DMS 273 treated with DMSO at 0.1 percent for 48 hours (cell line): ENCODE data around the gene JAKMIP2.
"Not testable (repeated sequence)": the region's sequence is repeated elsewhere in the genome, so short reads cannot be mapped to it uniquely, and the experiment has no call there.

Experiments
- DNase-seq: peaks from one replicate; lab custom pipeline; 2025; lab: John Stamatoyannopoulos, UW

JAKMIP2 gene

DNA sequence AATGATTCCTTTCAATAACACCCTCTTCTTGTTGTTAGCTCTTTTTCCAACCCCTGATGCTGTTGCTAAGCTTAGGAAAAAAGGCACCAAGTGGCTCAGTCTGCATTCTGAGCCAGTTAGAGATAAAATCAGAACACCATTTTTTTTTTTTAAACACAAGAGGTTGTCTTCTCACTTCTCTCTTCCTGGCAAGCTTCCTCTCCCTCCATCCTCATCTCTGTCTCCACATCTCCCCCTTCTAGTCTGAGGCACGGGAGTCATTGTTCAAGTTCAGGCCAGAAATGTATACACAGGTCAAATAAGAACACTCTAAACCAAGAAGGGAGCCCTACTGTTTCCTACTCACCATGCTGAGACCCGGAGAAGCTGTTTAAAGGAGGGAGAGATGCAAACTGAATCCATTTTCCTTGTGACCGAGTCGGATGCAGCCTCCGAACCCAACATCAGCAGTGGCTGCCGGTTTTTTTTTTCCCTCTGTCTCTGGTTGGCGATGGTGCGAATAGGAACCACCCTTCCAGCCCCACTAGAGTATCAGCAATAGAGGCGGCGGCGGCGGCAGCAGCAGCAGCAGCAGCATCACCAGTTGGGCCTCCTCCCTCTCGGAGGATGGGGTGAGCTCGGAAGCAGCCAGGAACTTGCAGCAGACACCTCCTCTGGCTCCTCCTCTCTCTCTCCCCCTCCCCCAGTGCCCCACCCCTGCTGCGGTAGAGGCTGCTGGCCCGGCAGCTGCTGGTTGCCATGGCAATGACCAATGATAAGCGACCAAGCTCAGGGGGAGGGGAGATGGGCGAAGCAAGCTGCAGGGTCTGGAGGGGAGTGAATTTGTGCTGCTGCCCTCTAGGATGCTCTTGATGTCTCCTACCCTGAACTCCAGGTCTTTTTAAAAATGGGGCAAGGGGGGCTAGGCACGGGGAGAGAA lies at the start of gene JAKMIP2:
Gene JAKMIP2, minus strand, starts transcription at position 619 of the 919 bp plus-strand sequence. CDS start 110,922 bp downstream, outside the sequence.
- peak; percentile 97 for DNase-seq

DNA sequence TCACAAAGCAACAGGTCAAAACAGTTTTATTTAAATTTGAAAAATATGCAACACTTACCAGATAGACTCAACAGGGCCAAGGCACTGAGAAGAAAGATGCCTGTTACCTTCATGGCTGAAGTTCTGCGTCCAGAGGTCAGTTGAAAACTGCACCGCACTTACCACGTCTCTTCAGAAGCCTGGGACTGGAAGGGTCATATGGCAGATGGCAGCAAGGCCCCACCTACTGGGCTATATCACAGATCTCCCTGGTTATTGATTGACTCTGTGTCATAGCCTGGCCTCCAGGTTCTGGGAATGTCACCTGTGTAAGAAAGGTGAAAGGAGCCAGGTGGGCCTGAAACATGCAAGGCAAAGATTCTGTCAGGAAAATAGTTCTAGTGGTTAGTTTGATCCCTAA lies 48.9 kb upstream of the JAKMIP2 start, which contains the start of gene SPINK1:
Gene SPINK1, minus strand, starts transcription at position 207 of the 400 bp plus-strand sequence. Its CDS starts 94 bp downstream, at position 113.
- DNase-seq = no peak

DNA sequence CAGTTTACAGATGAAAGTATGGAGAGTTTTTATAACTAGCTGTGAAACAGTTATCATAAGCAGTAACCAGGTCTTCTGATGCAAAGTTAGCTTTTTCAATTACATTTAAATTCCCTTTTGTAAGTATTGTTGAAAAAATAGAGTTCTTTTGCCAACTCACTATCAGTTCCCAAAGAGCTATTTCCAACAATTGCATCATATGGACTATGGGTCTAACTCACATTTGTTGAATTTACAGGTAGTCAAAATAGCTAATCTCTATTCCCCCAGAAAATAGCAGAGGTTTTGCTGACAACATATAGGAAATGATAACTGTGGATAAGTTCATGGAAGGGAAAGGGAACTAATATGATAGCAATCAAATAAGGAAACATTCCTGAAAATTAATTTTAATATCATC lies 47.5 kb upstream of the JAKMIP2 start:
- DNase-seq = no peak

DNA sequence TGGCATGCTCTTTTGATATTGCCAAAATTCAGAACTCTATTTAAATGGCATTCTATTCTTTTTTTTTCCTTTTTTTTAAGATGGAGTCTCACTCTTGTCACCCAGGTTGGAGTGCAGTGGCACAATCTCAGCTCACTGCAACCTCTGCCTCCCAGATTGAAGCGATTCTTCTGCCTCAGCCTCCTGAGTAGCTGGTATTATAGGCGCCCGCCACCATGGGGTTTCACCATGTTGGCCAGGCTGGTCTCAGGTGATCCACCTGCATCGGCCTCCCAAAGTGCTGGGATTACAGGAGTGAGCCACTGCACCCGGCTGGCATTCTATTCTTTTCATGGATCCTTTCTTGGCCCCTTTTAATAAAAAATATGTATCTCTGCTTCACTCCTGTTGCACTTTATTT lies 44.5 kb upstream of the JAKMIP2 start:
- DNase-seq = not testable (repeated sequence)

DNA sequence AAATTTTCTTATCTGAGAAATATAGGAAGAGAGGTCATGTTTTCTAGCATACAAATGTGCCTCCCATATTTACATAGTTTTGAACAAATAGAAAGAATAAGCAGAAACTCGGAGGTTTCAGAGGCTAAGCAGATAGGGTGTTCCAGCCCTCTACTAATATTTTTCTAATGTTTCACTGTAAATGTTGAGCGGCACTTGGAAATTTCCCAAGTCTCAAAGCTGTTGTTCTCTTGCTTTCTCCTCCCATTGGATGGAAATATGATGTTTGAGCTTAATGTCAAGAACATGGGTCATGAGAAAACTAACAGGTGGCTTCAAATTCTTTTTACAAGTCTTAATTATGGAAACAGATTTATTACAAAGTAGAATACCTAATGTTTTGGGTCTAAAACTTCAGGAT lies 43.8 kb upstream of the JAKMIP2 start:
- no peak for DNase-seq

DNA sequence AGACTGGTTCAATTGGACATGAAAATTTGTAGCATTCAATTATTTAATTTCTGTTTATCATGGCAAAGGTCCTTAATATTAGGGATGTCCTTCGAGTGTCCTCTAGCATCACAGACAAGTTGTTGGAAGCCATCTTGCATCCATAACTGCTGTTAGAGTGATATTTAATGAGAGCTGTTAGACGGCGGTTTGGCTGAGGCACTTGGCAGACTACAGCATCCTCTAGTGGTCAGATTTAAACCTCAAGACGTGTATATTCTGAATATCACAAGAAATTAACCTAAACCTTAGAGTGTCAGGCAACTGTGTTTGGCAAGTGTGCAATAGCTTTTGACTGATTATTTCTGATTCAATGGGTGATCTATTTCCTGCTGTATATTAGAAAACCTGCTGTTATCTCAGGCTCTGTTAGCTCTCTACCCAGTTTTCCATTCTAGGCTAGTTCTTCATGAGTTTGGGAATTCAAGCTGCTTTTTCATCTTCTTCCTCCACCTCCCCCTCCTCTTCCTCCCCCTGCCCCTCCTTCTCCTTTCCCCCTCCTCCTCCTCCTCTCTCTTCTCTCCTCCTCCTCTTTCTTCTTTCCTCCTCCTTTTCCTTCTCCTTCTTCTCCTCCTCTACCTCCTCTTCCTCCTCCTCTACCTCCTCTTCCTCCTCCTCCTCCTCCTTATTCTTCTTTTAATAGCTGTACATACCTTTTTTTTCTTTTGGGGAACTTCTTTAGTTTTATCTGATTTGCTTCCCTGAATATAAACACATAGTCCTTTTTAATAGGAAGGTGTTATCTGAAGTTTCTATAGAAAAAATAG lies 40.4 kb upstream of the JAKMIP2 start:
- DNase-seq = peak; percentile 50

DNA sequence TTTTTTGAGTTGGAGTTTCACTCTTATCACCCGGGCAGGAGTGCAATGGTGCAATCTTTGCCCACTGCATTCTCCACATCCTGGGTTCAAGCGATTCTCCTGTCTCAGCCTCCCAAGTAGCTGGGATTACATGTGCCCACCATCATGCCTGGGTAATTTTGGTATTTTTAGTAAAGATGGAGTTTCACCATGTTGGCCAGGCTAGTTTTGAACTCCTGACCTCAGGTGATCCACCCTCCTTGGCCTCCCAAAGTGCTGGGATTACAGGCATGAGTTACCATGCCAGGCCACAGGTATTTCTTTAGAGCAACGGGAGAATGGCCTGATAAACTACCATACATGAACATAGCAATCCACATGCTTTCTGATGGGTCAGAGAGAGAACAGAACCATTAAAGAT lies 39.7 kb upstream of the JAKMIP2 start:
- not testable (repeated sequence) for DNase-seq

DNA sequence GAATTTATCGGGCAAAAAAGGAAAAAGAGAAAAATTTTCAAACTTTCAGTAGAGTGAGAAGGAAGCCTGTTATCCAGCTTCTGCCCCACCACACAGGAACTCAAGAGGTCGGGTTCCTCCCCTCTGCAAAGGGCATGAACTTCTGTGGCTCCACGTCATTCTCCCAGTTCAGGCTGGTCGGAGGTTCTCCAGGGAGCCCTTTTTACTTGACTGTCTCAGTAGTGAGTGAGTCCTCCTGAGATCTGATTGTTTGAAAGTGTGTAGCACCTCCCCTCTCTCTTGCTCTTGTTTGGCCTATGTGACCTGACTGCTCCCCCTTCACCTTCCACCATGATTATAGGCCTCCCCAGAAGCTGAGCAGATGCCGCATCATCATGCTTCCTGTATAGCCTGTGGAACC lies 39.2 kb upstream of the JAKMIP2 start:
- no peak for DNase-seq

DNA sequence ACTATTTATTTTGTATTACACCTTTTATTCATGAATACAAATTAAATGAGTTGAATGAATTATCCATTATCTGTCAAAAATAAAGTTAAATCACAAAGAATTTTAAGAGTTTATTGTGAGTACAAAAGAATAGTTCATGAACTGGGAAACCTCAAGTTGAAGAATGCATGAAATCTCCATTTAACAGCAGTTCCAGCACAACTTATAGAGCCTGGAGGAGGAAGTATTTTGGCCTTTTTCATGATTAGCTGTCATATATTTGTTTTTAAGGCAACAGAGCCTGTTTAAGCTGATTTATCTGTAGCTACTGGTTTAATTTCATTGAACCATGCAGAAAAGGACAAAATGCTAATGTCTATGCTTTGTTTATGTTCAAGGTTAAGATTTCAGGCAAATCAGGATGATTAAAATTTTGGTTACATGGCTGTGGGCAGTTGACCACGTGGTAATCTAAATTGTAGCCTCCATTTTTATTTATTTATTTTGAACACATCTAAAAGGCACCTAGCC lies 36.8 kb upstream of the JAKMIP2 start:
- no peak for DNase-seq

DNA sequence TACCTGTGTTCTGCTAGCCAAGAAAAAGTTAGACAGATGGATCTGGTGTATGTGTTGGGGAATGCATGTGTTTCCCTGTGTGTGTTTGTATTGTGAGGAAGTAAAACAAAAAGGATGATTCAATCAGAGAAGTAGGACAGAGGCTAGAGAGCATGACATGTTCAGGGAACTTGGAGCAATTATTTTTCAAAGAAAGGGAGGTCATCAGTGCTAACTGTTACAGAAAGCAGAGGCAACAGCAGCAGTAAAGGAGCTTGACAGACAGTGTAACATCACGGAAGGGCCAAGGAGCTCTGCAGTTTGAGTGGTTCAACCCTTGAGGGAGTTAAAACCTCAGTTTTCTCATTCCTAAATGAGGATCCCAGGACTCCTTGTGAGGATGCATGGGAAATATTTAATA lies 35.8 kb upstream of the JAKMIP2 start:
- DNase-seq = no peak

DNA sequence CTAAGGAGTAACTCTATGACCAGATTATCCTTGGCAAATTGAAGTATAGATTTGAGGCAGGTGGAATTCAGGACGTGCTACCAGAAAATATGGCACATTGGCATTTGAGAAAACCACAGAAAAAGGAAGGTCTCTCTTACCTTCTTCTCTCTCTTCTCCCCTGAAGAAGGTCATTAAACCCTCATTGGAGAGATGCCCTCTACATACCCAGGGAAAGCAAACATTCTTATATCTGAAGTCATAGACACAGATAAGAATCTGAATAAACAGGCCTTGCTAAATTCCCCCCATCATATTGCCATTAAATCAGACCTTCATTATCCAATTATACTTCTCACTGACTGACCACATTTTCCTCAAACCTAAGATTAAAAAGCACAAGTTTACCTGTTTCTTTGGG lies 31.2 kb upstream of the JAKMIP2 start:
- no peak for DNase-seq

DNA sequence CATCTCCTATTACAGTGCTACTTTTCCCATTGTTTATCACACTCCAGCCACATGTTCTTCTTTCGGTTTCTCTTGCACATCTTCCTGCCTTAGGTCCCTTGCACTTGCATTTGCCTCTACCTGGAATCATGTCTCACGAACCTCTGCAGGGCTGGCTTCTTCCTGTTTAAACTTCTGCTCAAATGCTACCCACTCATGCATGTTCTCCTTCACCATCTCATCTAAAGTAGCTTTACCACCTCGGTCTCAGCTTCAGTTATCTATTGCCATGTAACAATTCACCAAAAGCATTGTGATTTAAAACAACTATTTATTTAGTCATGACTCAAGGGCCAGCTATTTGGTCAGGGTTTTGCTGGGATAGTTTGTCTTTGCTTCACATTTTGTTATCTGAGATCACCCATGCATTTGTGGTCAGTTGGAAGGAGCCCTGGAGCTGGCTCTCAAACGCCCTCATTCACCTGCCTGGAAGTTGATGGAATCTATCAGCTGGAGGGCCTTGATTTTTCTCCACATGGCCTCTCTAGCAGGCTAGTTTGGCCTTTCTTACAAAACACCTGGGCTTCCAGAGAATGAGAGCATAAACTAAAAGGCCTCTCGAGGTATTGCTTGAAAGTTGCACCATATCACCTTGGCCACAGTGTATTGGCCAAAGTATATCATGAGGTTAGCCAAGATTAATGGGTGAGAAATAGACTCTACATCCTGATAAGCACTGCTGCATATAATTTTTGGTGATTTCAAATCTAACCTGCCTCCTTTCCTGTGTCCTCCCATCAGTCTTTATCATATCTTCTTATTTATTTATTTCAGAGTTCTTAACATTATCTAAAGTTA lies 27.5 kb upstream of the JAKMIP2 start:
- DNase-seq = no peak

DNA sequence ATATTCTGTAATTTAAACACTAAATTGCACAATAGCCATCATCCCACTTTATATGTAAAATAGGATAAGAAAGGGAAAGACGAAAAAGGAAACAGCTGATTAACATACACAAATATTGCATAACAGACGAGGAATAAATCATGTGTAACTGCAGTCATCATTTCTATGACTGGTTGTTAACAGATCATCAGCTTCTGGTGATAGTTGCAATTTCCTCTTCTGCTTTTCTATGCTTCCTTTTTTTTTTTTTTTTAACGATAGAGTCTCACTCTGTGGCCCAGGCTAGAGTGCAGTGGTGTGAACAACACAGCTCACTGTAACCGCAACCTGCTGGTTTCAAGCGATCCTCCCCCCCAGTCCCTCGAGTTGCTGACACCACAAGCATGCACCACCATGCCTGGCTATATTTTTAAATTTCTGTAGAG lies 22.5 kb upstream of the JAKMIP2 start:
- no peak for DNase-seq

DNA sequence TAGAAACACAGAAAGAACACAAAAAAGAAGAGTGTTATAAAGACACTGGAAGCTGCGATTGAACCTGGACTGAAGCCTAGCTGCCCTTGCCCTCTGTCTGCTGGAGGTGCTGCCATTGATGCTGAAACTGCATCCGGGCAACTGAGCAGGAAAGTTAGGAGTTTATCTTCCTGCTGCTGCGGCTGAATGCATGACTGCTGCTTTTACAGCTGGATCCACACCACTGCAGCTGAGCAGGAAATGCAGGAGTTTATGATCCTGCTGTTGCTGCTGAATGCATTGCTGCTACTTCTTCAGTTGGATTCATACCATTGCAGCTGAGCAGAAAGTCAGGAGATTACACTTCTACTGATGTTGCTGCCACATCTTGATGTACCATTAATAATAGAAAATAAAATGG lies 21.8 kb upstream of the JAKMIP2 start:
- no peak for DNase-seq

DNA sequence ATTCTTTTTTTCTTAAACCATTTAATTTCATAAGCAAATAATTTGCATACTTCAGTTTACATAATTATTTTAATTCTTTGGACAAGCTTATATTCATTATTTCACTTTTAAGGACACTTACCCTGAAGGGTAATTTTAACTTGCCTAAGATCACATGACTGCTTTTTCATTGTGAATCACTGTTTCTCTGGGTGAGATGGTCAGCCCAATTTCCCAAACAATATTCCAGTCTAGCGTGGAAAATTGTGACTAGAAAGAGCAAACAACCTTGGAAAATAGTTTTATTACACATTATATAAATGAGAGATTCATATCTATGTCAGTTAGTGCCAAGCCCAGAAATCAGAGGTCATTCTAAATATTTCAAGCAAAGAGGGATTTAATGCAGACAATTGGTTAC lies 21.4 kb upstream of the JAKMIP2 start:
- no peak for DNase-seq

DNA sequence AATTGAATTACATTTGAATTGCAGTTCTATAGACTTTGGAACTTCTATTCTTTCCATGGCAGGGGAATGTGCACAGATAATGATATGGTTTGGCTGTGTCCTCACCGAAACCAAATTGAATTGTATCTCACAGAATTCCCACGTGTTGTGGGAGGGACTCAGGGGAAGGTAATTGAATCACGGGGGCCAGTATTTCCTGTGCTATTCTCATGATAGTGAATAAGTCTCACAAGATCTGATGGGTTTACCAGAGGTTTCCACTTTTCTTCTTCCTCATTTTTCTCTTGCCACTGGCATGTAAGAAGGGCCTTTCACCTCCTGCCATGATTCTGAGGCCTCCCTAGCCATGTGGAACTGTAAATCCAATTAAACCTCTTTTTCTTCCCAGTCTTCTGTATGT lies 20.6 kb upstream of the JAKMIP2 start:
- DNase-seq = not testable (repeated sequence)

DNA sequence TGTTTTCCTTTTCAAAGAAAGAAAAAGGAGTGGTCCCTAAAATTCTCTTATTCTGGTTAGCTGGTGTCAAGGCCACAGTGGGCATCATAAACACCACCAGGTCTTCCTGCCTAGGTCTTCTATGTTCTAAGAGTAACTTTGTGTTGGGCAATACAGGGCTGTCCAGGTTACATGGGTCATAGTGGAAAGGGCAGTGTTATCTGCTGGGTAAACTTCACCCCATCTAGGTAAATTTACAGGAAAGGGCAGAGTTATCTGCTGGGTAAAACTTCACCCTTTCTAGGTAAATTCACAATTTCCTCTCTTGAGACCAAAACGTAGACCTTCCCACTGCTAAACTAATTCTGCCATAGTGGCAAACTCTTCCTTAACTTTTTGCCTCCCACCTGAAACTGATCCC lies 18.9 kb upstream of the JAKMIP2 start:
- no peak for DNase-seq

DNA sequence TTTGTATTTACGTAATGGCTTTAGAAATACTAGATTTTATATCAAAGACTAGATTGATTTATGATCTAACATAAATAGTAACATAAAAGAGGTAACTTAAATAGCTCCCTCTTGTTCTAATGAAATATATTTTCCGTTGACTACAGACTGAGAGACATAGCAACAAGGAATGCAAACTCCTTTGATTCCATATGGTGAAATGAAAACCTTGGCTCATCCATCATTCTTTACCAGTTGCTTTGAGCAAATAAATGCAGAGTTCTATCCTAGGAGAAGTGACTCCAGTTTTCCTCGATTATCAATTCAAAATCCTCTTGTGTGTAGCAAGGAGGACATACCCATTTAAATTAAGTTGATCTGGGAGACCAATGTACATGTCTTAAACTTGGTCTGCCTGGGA lies 18.0 kb upstream of the JAKMIP2 start:
- DNase-seq = no peak

DNA sequence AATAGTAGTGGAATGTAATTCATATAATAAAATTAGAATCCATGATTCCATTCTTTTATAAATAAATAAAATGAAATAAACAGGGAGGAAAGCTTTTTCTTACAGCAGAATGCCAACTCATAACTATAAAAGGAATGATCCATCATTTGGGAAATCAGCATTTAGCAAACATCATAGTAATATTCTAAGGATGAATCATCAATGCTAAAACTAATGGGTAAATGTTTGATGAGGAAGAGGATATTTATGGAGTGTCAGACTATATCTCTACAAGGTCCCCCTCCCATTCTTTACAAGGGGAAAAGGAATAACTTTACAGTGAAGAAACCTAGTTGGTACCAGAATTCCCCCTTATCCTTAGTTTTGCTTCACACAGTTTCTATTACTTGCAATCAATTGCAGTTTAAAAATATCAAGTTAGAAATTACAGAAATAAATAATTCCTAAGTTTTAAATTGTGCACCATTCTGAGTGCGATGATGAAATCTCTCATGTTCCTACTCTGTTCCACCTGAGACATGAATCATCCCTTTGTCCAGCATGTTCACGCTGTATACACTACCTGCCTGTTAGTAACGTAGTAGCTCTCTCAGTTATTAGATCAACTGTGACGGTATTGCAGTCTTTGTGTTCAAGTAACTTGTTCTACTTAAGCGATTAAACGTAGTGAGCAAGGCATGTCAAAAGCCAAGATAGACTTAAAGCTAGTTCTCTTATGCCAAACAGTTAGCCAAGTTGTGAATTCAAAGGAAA lies 14.2 kb upstream of the JAKMIP2 start:
- DNase-seq = no peak

DNA sequence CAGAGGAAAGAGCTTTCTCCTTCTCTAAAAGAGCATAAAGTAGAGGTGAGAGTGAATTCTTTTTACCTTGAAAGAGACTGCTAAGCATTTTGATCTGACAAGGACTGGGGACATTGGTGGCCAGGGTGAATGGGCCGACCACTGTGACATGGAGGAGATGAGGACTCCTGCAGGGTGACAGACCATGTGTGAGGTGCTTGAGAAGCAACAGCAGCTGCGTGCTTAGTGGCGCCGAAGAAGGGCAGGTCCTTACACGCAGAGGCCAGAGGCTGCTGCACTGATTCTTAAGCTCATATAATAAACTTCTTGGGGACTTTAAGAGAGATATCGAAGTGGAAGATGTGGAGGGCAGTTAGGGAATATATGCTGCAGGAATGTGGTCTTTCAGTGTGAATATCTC lies 8.7 kb upstream of the JAKMIP2 start:
- no peak for DNase-seq

DNA sequence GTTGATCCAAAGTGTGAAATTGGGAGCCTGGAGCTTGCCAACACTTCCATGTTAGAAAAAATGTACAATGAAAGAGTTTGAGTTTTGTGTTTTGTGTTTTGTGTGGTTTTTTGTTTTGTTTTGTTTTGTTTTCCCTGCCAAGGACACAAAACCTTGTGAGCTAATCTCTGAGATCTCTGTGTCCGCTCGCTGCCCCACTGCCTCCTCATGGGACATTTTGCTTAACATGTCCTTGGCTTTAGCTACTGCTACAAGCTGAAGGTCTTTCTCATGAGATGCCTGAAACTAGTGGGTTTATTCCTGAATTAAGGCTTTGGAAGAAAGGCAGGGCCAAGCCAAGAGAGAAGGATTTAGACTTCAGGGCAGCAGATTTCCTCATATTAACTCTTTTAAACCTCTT lies 7.3 kb upstream of the JAKMIP2 start:
- DNase-seq = no peak
